GM19463 (cell line): ENCODE results near the gene COBL.

Source experiments
- ATAC-seq: cut with Tn5 transposase; IDR thresholded peaks from one replicate; pipeline ENCODE4 v1.9.1; 2021; ENCODE audit warnings: mild to moderate bottlenecking, moderate library complexity; ENCODE audit not compliant: unreplicated experiment

COBL gene

GRCh38 chr7:51276091-51276605 is 40.5 kb downstream of the COBL start:
- no peak for ATAC-seq

- ATAC-seq, result no peak
Measured at GRCh38 chr7:51275532-51275931, 41.1 kb downstream of the COBL start.

- ATAC-seq, result no peak
Measured at GRCh38 chr7:51274955-51275354, 41.7 kb downstream of the COBL start.

- no peak for ATAC-seq
Measured at GRCh38 chr7:51274001-51274400, 42.6 kb downstream of the COBL start.

GRCh38 chr7:51273360-51273759 is 43.2 kb downstream of the COBL start:
- no peak for ATAC-seq

GRCh38 chr7:51270965-51271364 is 45.6 kb downstream of the COBL start:
- ATAC-seq, result no peak

- no peak for ATAC-seq
Measured at GRCh38 chr7:51269911-51270310, 46.7 kb downstream of the COBL start.

GRCh38 chr7:51269321-51269720 is 47.3 kb downstream of the COBL start:
- no peak for ATAC-seq

- no peak for ATAC-seq
Measured at GRCh38 chr7:51268859-51269258, 47.8 kb downstream of the COBL start.

- ATAC-seq, result no peak
Measured at GRCh38 chr7:51267169-51267568, 49.4 kb downstream of the COBL start.

GRCh38 chr7:51265066-51265907 is 51.3 kb downstream of the COBL start:
- ATAC-seq, result no peak

- no peak for ATAC-seq
Measured at GRCh38 chr7:51263631-51264484, 52.8 kb downstream of the COBL start.

GRCh38 chr7:51262796-51263531 is 53.6 kb downstream of the COBL start:
- ATAC-seq, result no peak

- no peak for ATAC-seq
Measured at GRCh38 chr7:51261950-51262795, 54.4 kb downstream of the COBL start.

GRCh38 chr7:51261117-51261835 is 55.3 kb downstream of the COBL start:
- no peak for ATAC-seq

GRCh38 chr7:51260516-51260915 is 56.1 kb downstream of the COBL start:
- ATAC-seq, result no peak

- ATAC-seq, result no peak
Measured at GRCh38 chr7:51259766-51260165, 56.8 kb downstream of the COBL start.

GRCh38 chr7:51256916-51257315 is 59.7 kb downstream of the COBL start:
- ATAC-seq, result no peak

- ATAC-seq, result no peak
Measured at GRCh38 chr7:51256209-51256781, 60.3 kb downstream of the COBL start.
